Epithelial cell of esophagus (primary cell): Measurements from ENCODE around the gene COX5A.

Experiments used
- DNase-seq: peaks from one replicate; pipeline ENCODE4 v3.0.0; 2010; ENCODE audit warnings: low read depth
- H3K4me3 ChIP-seq: 2 replicates; pipeline ENCODE4 v1.5.1; 2011; ENCODE audit warnings: mild to moderate bottlenecking, low read length, control low read depth
- TF ChIP-seq, protein P1 (sequence below): IDR thresholded peaks from 2 replicates; pipeline ENCODE4 v1.5.1; 2011; ENCODE audit warnings: low read depth, mild to moderate bottlenecking, low read length, control low read depth, inconsistent platforms; ENCODE audit not compliant: insufficient read depth; ENCODE audit errors: missing control alignments

The COX5A gene

GRCh38 chr15:74967670-74968069 is 29.8 kb upstream of the COX5A start:
- TF ChIP-seq, protein P1, sequence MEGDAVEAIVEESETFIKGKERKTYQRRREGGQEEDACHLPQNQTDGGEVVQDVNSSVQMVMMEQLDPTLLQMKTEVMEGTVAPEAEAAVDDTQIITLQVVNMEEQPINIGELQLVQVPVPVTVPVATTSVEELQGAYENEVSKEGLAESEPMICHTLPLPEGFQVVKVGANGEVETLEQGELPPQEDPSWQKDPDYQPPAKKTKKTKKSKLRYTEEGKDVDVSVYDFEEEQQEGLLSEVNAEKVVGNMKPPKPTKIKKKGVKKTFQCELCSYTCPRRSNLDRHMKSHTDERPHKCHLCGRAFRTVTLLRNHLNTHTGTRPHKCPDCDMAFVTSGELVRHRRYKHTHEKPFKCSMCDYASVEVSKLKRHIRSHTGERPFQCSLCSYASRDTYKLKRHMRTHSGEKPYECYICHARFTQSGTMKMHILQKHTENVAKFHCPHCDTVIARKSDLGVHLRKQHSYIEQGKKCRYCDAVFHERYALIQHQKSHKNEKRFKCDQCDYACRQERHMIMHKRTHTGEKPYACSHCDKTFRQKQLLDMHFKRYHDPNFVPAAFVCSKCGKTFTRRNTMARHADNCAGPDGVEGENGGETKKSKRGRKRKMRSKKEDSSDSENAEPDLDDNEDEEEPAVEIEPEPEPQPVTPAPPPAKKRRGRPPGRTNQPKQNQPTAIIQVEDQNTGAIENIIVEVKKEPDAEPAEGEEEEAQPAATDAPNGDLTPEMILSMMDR = no peak
- no peak overlapping the region for H3K4me3 ChIP-seq
- DNase-seq = peak; percentile 78

DNA sequence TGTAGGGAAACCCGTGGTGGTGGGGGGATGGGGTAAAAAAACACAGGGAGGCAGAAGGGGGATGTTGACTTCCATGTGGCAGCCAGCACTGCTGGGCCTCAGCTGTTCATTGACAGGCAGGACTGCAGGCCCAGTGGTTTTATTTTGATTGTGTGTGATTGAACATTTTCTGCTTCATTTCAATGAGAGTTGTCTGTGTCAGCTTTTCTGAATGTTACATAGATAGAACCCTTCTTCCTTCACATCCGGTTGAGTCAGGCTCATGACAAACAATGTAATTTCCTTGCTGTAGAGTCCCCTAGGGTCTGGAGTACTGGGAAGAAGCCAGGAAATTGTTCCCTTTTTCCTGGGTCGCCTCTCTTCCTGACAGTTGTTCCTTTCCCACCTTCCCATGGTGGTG is 26.9 kb upstream of the COX5A start:
- TF ChIP-seq, protein P1 = no peak
- DNase-seq = peak; percentile 61

DNA sequence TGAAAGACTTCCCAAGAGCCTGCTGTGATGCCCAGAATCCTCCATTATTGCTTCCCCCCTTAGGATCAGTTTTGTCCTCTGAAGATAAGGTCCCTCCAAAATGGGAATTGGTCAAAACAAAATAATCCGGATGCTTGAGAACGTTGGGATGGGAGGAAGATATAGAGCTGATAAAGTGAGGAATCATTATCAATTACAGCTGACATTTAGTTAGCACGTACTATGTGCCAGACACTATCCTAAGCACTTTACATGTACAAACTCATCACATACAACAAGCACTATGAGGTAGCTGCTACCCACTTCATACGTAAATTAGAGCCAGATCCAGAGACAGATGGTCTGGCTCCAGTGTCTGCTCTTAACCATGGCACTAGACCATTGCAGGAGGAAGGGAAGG is 25.3 kb upstream of the COX5A start:
- TF ChIP-seq, protein P1 = no peak
- DNase-seq = no peak
- H3K4me3 ChIP-seq = no peak overlapping the region

More for the DNA sequence above, 26.9 kb upstream of the COX5A start:
- H3K4me3 ChIP-seq = no peak overlapping the region

DNA sequence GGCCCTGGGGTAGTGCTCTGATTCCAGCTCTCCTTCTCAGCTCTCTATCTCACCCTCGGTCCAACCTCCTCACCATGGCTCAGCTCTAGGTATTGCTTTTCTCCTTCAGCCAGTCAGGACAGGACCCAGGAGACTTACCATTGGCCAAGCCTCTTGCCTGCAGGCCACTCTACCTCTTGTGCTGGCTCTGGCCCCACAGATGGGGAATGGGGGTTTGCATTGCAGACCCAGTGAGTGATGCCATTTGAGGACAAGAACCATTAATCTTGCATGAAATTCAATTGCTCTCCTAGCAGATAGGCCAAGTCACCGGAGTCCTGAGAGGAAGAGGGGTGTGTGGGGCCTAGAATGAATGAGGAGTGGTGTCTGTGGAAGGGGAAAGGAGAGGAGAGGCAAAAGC is 24.8 kb upstream of the COX5A start:
- TF ChIP-seq, protein P1 = no peak
- no peak overlapping the region for H3K4me3 ChIP-seq
- no peak for DNase-seq

GRCh38 chr15:74962219-74962618 is 24.3 kb upstream of the COX5A start:
- TF ChIP-seq, protein P1 = no peak
- H3K4me3 ChIP-seq = no peak overlapping the region
- no peak for DNase-seq

- DNase-seq = no peak
- TF ChIP-seq, protein P1 = no peak
- no peak overlapping the region for H3K4me3 ChIP-seq
Measured at GRCh38 chr15:74961616-74962015, 23.7 kb upstream of the COX5A start.

GRCh38 chr15:74960995-74961588 is 23.2 kb upstream of the COX5A start:
- H3K4me3 ChIP-seq = no peak overlapping the region
- TF ChIP-seq, protein P1 = no peak
- DNase-seq = no peak
